ENCODE measurements around the gene PHF21A. TPM values are rescaled to one million over a fixed set of nuclear protein-coding genes. Genes with fewer than 3 reads are reported as not detected.

Gene PHF21A
- total RNA-seq, 1 donor from 2014 or later: 49.6 TPM

- no peak overlapping the region for H3K9ac ChIP-seq
- H3K4me3 Mint-ChIP-seq: no peak overlapping the region
- no peak overlapping the region for H3K27ac Mint-ChIP-seq
- no peak overlapping the region for H3K4me3 ChIP-seq
- H4K20me1 ChIP-seq (ENCODE audit: low read depth): peaks cover 24% of the 10 kb centered on the region
- no peak for TF ChIP-seq EZH2 (IDR thresholded peaks at IDR 0.05)
- no peak for TF ChIP-seq CTCF (IDR thresholded peaks at IDR 0.05)
- no peak for TF ChIP-seq EZH2phosphoT487 (IDR thresholded peaks at IDR 0.05)
- no peaks in the 10 kb centered on the region for H3K9me3 Mint-ChIP-seq
- H3K4me1 Mint-ChIP-seq: peaks cover 17% of the 10 kb centered on the region
- peaks cover 11% of the 10 kb centered on the region for H3K4me1 ChIP-seq
- H3K36me3 ChIP-seq: no peaks in the 10 kb centered on the region
- no peaks in the 10 kb centered on the region for H3K79me2 ChIP-seq (ENCODE audit: low read depth)
- H3K27me3 Mint-ChIP-seq (ENCODE audit: insufficient read depth, low read depth): peaks cover 13% of the 10 kb centered on the region
- H3K27me3 ChIP-seq: peaks cover 12% of the 10 kb centered on the region
- H3K9me3 ChIP-seq (ENCODE audit: low read depth): no peaks in the 10 kb centered on the region
- H3F3A ChIP-seq (ENCODE audit: low read depth): peaks cover 11% of the 10 kb centered on the region
- DNase-seq (ENCODE audit: low spot score): no peak
- peaks cover 6% of the 10 kb centered on the region for H3K36me3 Mint-ChIP-seq
- H3K4me2 ChIP-seq: no peak overlapping the region
- no peak overlapping the region for H3K27ac ChIP-seq
- H2AFZ ChIP-seq (replicated peaks): no peak overlapping the region
These were observed 216.8 kb downstream of the PHF21A start for GRCh38 chr11:45904309-45904915.

GRCh38 chr11:45902452-45903380 is 218.5 kb downstream of the PHF21A start:
- Histone ChIP-seq H3K27me3 (peaks cover 12% of the 10 kb centered on the region), H4K20me1 (ENCODE audit: low read depth) (peaks cover 33% of the 10 kb centered on the region), H3K36me3 (no peaks in the 10 kb centered on the region), H3K4me1 (peaks cover 17% of the 10 kb centered on the region), H3K4me2 (no peak overlapping the region), H3K9ac (no peak overlapping the region), H3F3A (ENCODE audit: low read depth) (peaks cover 17% of the 10 kb centered on the region), H3K27ac (no peak overlapping the region), H3K9me3 (ENCODE audit: low read depth) (no peaks in the 10 kb centered on the region), H3K4me3 (no peak overlapping the region), H3K79me2 (ENCODE audit: low read depth) (no peaks in the 10 kb centered on the region), H2AFZ (replicated peaks) (no peak overlapping the region)
- H3K27me3 Mint-ChIP-seq (ENCODE audit: insufficient read depth, low read depth): peaks cover 13% of the 10 kb centered on the region
- no peak for TF ChIP-seq CTCF (IDR thresholded peaks at IDR 0.05)
- no peak for TF ChIP-seq EZH2 (IDR thresholded peaks at IDR 0.05)
- no peak for TF ChIP-seq EZH2phosphoT487 (IDR thresholded peaks at IDR 0.05)
- DNase-seq (ENCODE audit: low spot score): no peak
- no peak overlapping the region for H3K27ac Mint-ChIP-seq
- H3K4me3 Mint-ChIP-seq: no peak overlapping the region
- H3K36me3 Mint-ChIP-seq: peaks cover 6% of the 10 kb centered on the region
- no peaks in the 10 kb centered on the region for H3K9me3 Mint-ChIP-seq
- peaks cover 27% of the 10 kb centered on the region for H3K4me1 Mint-ChIP-seq

DNA sequence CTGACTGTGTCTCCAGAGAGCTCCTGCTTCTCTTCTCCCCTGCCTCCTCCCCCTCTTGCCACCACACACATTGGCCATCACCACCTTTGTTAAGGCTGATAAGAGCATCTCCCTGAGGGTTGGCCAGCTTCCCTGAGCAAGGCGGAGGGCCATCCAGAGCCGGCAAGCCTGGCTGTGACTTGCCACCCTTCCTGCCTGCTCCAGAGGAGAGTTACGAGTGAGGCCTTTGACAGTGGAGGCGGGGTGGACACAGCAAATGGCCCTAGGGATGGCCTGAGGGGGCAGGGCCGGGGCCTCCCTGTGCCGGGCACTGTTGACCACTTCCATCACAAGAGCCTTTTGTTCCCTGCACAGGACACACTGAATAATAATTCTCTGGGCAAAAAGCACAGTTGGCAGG is 219.6 kb downstream of the PHF21A start:
- Histone ChIP-seq H3K36me3 (no peaks in the 10 kb centered on the region), H3K4me3 (no peak overlapping the region)

More for the DNA sequence above, 219.6 kb downstream of the PHF21A start:
- Histone ChIP-seq H3K79me2 (ENCODE audit: low read depth) (no peaks in the 10 kb centered on the region), H3K4me1 (peaks cover 23% of the 10 kb centered on the region), H3F3A (ENCODE audit: low read depth) (peaks cover 23% of the 10 kb centered on the region), H3K4me2 (no peak overlapping the region), H3K9ac (no peak overlapping the region), H3K9me3 (ENCODE audit: low read depth) (no peaks in the 10 kb centered on the region), H3K27ac (no peak overlapping the region), H2AFZ (replicated peaks) (no peak overlapping the region), H3K27me3 (peaks cover 12% of the 10 kb centered on the region), H4K20me1 (ENCODE audit: low read depth) (peaks cover 41% of the 10 kb centered on the region)
- Mint-ChIP-seq H3K4me1 (peaks cover 31% of the 10 kb centered on the region), H3K4me3 (peak overlapping the region; percentile 93), H3K27me3 (ENCODE audit: insufficient read depth, low read depth) (peaks cover 14% of the 10 kb centered on the region), H3K36me3 (peaks cover 4% of the 10 kb centered on the region), H3K27ac (no peak overlapping the region), H3K9me3 (no peaks in the 10 kb centered on the region)
- no peak for DNase-seq (ENCODE audit: low spot score)
- TF ChIP-seq EZH2phosphoT487 (IDR thresholded peaks at IDR 0.05) (no peak), CTCF (IDR thresholded peaks at IDR 0.05) (no peak), EZH2 (IDR thresholded peaks at IDR 0.05) (no peak)

Measured in neural progenitor cell (in vitro differentiated cells).